ENCODE data around the gene RAB29. TPM values are rescaled to one million over a fixed set of nuclear protein-coding genes. Genes with fewer than 3 reads are reported as not detected.

RAB29 gene
- total and polyA plus RNA-seq, 2 experiments from 2014 or later: 6.5 to 7.2 TPM

GRCh38 chr1:205780335-205780734 lies 5.1 kb upstream of the RAB29 start:
- no peaks in the 10 kb centered on the region for H3K4me1 ChIP-seq (ENCODE audit: low read depth)
- no peak overlapping the region for H3K27ac ChIP-seq
- H3K4me3 ChIP-seq: no peak overlapping the region
- no peaks in the 10 kb centered on the region for H3K9me3 ChIP-seq (ENCODE audit: low read depth)
- no peak for TF ChIP-seq CTCF (IDR thresholded peaks at IDR 0.05; ENCODE audit: low read depth, low read length)
- no peak for DNase-seq (ENCODE audit: low read depth in 1 of 2, low spot score in 1 of 2)
- H3K36me3 ChIP-seq: no peaks in the 10 kb centered on the region
- no peaks in the 10 kb centered on the region for H3K27me3 ChIP-seq

- Histone ChIP-seq H3K27me3 (peaks cover 21% of the 10 kb centered on the region), H3K9me3 (ENCODE audit: low read depth) (no peaks in the 10 kb centered on the region), H3K4me3 (no peak overlapping the region), H3K4me1 (ENCODE audit: low read depth) (no peaks in the 10 kb centered on the region), H3K27ac (no peak overlapping the region), H3K36me3 (no peaks in the 10 kb centered on the region)
- TF ChIP-seq CTCF (IDR thresholded peaks at IDR 0.05; ENCODE audit: low read depth, low read length): no peak
- no peak for DNase-seq (ENCODE audit: low read depth in 1 of 2, low spot score in 1 of 2)
Measured at GRCh38 chr1:205777994-205778393, 2.7 kb upstream of the RAB29 start.

GRCh38 chr1:205775717-205776056 lies 405 bp upstream of the RAB29 start:
- H3K4me1 ChIP-seq (ENCODE audit: low read depth): no peaks in the 10 kb centered on the region
- no peaks in the 10 kb centered on the region for H3K9me3 ChIP-seq (ENCODE audit: low read depth)
- H3K36me3 ChIP-seq: no peaks in the 10 kb centered on the region
- peaks cover 31% of the 10 kb centered on the region for H3K27me3 ChIP-seq
- peak in 1 of 2 donors; percentile 87 for DNase-seq (ENCODE audit: low read depth in 1 of 2, low spot score in 1 of 2)
- H3K4me3 ChIP-seq: no peak overlapping the region
- no peak overlapping the region for H3K27ac ChIP-seq
- TF ChIP-seq CTCF (IDR thresholded peaks at IDR 0.05; ENCODE audit: low read depth, low read length): no peak

- no peak for TF ChIP-seq CTCF (IDR thresholded peaks at IDR 0.05; ENCODE audit: low read depth, low read length)
- H3K9me3 ChIP-seq (ENCODE audit: low read depth): no peaks in the 10 kb centered on the region
- peak; percentile 5 to 15 for DNase-seq (ENCODE audit: low read depth in 1 of 2, low spot score in 1 of 2)
Measured at GRCh38 chr1:205774198-205775014, 876 bp downstream of the RAB29 start.

GRCh38 chr1:205772607-205773032 lies 2.7 kb downstream of the RAB29 start:
- no peaks in the 10 kb centered on the region for H3K4me1 ChIP-seq (ENCODE audit: low read depth)
- no peak for DNase-seq (ENCODE audit: low read depth in 1 of 2, low spot score in 1 of 2)

More at GRCh38 chr1:205774198-205775014, 876 bp downstream of the RAB29 start:
- Histone ChIP-seq H3K27me3 (peaks cover 31% of the 10 kb centered on the region), H3K4me3 (peak overlapping the region; percentile 63), H3K27ac (no peak overlapping the region), H3K36me3 (no peaks in the 10 kb centered on the region), H3K4me1 (ENCODE audit: low read depth) (no peaks in the 10 kb centered on the region)

More at GRCh38 chr1:205772607-205773032, 2.7 kb downstream of the RAB29 start:
- Histone ChIP-seq H3K27ac (no peak overlapping the region), H3K36me3 (no peaks in the 10 kb centered on the region), H3K27me3 (peaks cover 31% of the 10 kb centered on the region), H3K4me3 (no peak overlapping the region), H3K9me3 (ENCODE audit: low read depth) (no peaks in the 10 kb centered on the region)
- no peak for TF ChIP-seq CTCF (IDR thresholded peaks at IDR 0.05; ENCODE audit: low read depth, low read length)
